Lung (tissue), 12 donors: ENCODE results near the gene AP1M2. TPM values are rescaled to one million over a fixed set of nuclear protein-coding genes. Genes with fewer than 3 reads are reported as not detected.
"Not testable (repeated sequence)": the region's sequence is repeated elsewhere in the genome, so short reads cannot be mapped to it uniquely, and the experiment has no call there.

Experiments
- ATAC-seq: fragments of 200-7000 bp; cut with Tn5 transposase; one replicate; pipeline ENCODE4 v1.9.1; 2020; ENCODE audit warnings: moderate number of reproducible peaks; ENCODE audit not compliant: insufficient read depth, low FRiP score
- DNase-seq, 3 donors: peaks; one replicate each; pipeline ENCODE4 v3.0.0-alpha.2; 2013 to 2017
- H3K27ac ChIP-seq, 2 donors: one replicate each; pipeline ENCODE4 v1.5.1; 2013; ENCODE audit warnings: mild to moderate bottlenecking in 2 of 2, moderate library complexity in 2 of 2, control low read depth in 1 of 2, inconsistent platforms in 1 of 2, low read depth in 1 of 2, low read length in 1 of 2
- H3K27me3 ChIP-seq, 3 donors: one replicate each; pipeline ENCODE4 v1.5.1; 2013; ENCODE audit warnings: low read length in 2 of 3; ENCODE audit not compliant: control insufficient read depth in 3 of 3, insufficient read depth in 3 of 3
- H3K36me3 ChIP-seq, 4 donors: one replicate each; pipeline ENCODE4 v1.5.1; 2013; ENCODE audit warnings: low read length in 4 of 4, mild to moderate bottlenecking in 1 of 4, moderate library complexity in 1 of 4; ENCODE audit not compliant: control insufficient read depth in 4 of 4, insufficient read depth in 4 of 4
- H3K4me1 ChIP-seq, 5 donors: one replicate each; pipeline ENCODE4 v1.5.1; 2013; ENCODE audit warnings: low read length in 5 of 5, mild to moderate bottlenecking in 2 of 5, moderate library complexity in 1 of 5; ENCODE audit not compliant: control insufficient read depth in 5 of 5, insufficient read depth in 5 of 5
- H3K4me3 ChIP-seq: one replicate; pipeline ENCODE4 v1.5.1; 2013; ENCODE audit warnings: mild to moderate bottlenecking, control low read depth, moderate library complexity
- H3K9ac ChIP-seq, 2 donors: one replicate each; pipeline ENCODE4 v1.5.1; 2013; ENCODE audit warnings: low read length in 2 of 2, control low read depth in 1 of 2; ENCODE audit not compliant: insufficient read depth in 1 of 2
- H3K9me3 ChIP-seq, 4 donors: one replicate each; pipeline ENCODE4 v1.5.1; 2013; ENCODE audit warnings: low read length in 3 of 4, mild to moderate bottlenecking in 1 of 4, moderate library complexity in 1 of 4; ENCODE audit not compliant: control insufficient read depth in 4 of 4, insufficient read depth in 3 of 4
- CTCF ChIP-seq: IDR thresholded peaks from 2 replicates; pipeline ENCODE4 v1.5.1; 2012; ENCODE audit warnings: mild to moderate bottlenecking; ENCODE audit errors: control extremely low read depth, extremely low read depth
- WGBS, 2 donors: extraction: QIAGEN DNeasy Blood & Tissue Kit; methylation state at CpG; one replicate each; pipeline ENCODE4 v1.1.7; 2013; 5-methylcytosine and 5-hydroxymethylcytosine counted together
- polyA plus RNA-seq, 2 donors: library from polyadenylated mRNA; stranded (reverse); fragments of 200-250 nt; gene quantifications; one replicate each; pipeline ENCODE4 v1.2.1, GENCODE V29; 2013
- total RNA-seq, 2 donors: library from RNA; depleted of rRNA in 1 of 2; stranded (reverse); fragments of >200 nt in 1 of 2; gene quantifications; one replicate each; pipeline ENCODE4 v1.2.1, GENCODE V29; 2014 to 2021
- donor health status: control.
- donor health status: control.
- donor health status: Bipolar disorder and iron deficiency.
- donor health status: healthy.
- donor health status: DM: yes; HTN: yes; CAD: no.

Gene AP1M2
- total and polyA plus RNA-seq, 4 donors: 31.6 to 70.9 (median 48.9) TPM

GRCh38 chr19:10552510-10553053, 34.5 kb downstream of the AP1M2 start:
- peaks cover 11 to 69% (median 38%) of the 10 kb centered on the region in 4 donors for H3K36me3 ChIP-seq
- DNase-seq (no peak), ATAC-seq (no peak)
- no peak for TF ChIP-seq CTCF
- no peak overlapping the region for H3K27ac ChIP-seq
- no peaks in the 10 kb centered on the region for H3K4me1 ChIP-seq
- 85 to 87% methylated on average over 11 to 12 of the region's 12 CpGs for WGBS, 2 donors
- no peaks in the 10 kb centered on the region for H3K27me3 ChIP-seq
- no peak overlapping the region for H3K4me3 ChIP-seq
- peaks cover 0 to 5% (median 0%) of the 10 kb centered on the region in 4 donors for H3K9me3 ChIP-seq
- H3K9ac ChIP-seq: no peak overlapping the region

- Histone ChIP-seq H3K9me3 (peaks cover 0 to 5% (median 0%) of the 10 kb centered on the region in 4 donors), H3K27me3 (no peaks in the 10 kb centered on the region), H3K4me3 (no peak overlapping the region), H3K27ac (peak overlapping the region in 1 of 2 donors; percentile 10), H3K36me3 (peaks cover 11 to 72% (median 41%) of the 10 kb centered on the region in 4 donors), H3K9ac (no peak overlapping the region), H3K4me1 (no peaks in the 10 kb centered on the region)
- 79 to 86% methylated on average over 12 of the region's 12 CpGs for WGBS, 2 donors
- DNase-seq: no peak
- no peak for ATAC-seq
- TF ChIP-seq CTCF: peak; percentile 0
Observed at GRCh38 chr19:10551698-10552301, 35.3 kb downstream of the AP1M2 start.

GRCh38 chr19:10551006-10551405, 36.1 kb downstream of the AP1M2 start:
- DNase-seq, H3K4me3 ChIP-seq, H3K9me3 ChIP-seq, H3K27me3 ChIP-seq, ATAC-seq, H3K27ac ChIP-seq, H3K9ac ChIP-seq, H3K4me1 ChIP-seq: not testable (repeated sequence)
- WGBS, 2 donors: 98% methylated on average over 9 of the region's 9 CpGs
- H3K36me3 ChIP-seq: peaks cover 11 to 71% (median 38%) of the 10 kb centered on the region in 4 donors

GRCh38 chr19:10550336-10550735, 36.8 kb downstream of the AP1M2 start:
- TF ChIP-seq CTCF: no peak
- 97 to 100% methylated on average over 5 to 6 of the region's 6 CpGs for WGBS, 2 donors
- H3K4me3 ChIP-seq: no peak overlapping the region
- H3K9me3 ChIP-seq: peaks cover 0 to 5% (median 0%) of the 10 kb centered on the region in 4 donors
- no peak overlapping the region for H3K27ac ChIP-seq
- H3K27me3 ChIP-seq: no peaks in the 10 kb centered on the region
- no peak for ATAC-seq
- peaks cover 11 to 66% (median 33%) of the 10 kb centered on the region in 4 donors for H3K36me3 ChIP-seq
- no peak overlapping the region for H3K9ac ChIP-seq
- H3K4me1 ChIP-seq: no peaks in the 10 kb centered on the region
- no peak for DNase-seq
